Measurements from ENCODE around the gene PALMD.

DNA sequence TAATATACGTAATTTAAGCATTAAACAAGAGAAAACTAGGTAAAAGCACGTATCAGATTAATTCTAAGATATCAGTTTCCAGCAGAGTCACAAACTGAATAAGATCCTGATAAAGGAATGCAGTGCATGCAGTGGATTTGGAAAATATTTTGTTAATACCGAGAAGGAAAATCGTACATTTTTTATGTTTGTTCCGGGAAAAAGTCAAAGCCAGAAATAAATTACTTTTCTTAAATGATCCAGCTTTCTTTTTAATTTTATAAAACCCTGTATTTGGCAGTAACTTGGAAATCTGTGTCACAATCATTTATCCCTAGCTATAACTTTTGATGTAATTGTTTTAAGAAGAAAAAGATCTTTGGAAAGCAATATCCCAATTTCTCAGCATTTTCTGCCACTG lies 955 bp downstream of the PALMD start:
- TF ChIP-seq, protein P1, sequence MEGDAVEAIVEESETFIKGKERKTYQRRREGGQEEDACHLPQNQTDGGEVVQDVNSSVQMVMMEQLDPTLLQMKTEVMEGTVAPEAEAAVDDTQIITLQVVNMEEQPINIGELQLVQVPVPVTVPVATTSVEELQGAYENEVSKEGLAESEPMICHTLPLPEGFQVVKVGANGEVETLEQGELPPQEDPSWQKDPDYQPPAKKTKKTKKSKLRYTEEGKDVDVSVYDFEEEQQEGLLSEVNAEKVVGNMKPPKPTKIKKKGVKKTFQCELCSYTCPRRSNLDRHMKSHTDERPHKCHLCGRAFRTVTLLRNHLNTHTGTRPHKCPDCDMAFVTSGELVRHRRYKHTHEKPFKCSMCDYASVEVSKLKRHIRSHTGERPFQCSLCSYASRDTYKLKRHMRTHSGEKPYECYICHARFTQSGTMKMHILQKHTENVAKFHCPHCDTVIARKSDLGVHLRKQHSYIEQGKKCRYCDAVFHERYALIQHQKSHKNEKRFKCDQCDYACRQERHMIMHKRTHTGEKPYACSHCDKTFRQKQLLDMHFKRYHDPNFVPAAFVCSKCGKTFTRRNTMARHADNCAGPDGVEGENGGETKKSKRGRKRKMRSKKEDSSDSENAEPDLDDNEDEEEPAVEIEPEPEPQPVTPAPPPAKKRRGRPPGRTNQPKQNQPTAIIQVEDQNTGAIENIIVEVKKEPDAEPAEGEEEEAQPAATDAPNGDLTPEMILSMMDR (IDR thresholded peaks at IDR 0.05; ENCODE audit: low read length), result no peak
- no peak for TF ChIP-seq EZH2 (optimal IDR thresholded peaks at IDR 0.05; ENCODE audit: low read depth, low read length)
